Upper lobe of left lung (tissue), 6 donors: Measurements from ENCODE around the gene POU2F3. TPM values are rescaled to one million over a fixed set of nuclear protein-coding genes. Genes with fewer than 3 reads are reported as not detected.

Experiments used
- ATAC-seq, 2 donors: fragments of 200-7000 bp; cut with Tn5 transposase; one replicate each; pipeline ENCODE4 v1.9.1; 2022; ENCODE audit warnings: mild to moderate bottlenecking in 2 of 2, moderate library complexity in 2 of 2; ENCODE audit not compliant: low FRiP score in 2 of 2
- DNase-seq, 2 donors: peaks; one replicate each; pipeline ENCODE4 v3.0.0-alpha.2; 2019 to 2020
- H3K27ac ChIP-seq, 4 donors: fragments of 200-600 bp; sonication (generic); one replicate each; pipeline ENCODE4 v1.5.1; 2016 to 2019
- H3K27me3 ChIP-seq, 4 donors: fragments of 200-600 bp; sonication (generic); one replicate each; pipeline ENCODE4 v1.5.1; 2017 to 2019
- H3K36me3 ChIP-seq, 4 donors: fragments of 200-600 bp; sonication (generic); one replicate each; pipeline ENCODE4 v1.5.1; 2016 to 2019
- H3K4me1 ChIP-seq, 4 donors: fragments of 200-600 bp; sonication (generic); one replicate each; pipeline ENCODE4 v1.5.1; 2018 to 2019
- H3K4me3 ChIP-seq, 4 donors: fragments of 200-600 bp; sonication (generic); one replicate each; pipeline ENCODE4 v1.5.1; 2017 to 2019; ENCODE audit warnings: mild to moderate bottlenecking in 2 of 4, moderate library complexity in 1 of 4
- H3K9me3 ChIP-seq, 4 donors: fragments of 200-600 bp; sonication (generic); one replicate each; pipeline ENCODE4 v1.5.1; 2018 to 2019
- CTCF ChIP-seq, 6 experiments: fragments of 450-650 bp in 4 of 6; fragments of 200-600 bp in 2 of 6; sonication (generic) in 2 of 6; IDR thresholded peaks; one replicate each; pipeline ENCODE4 v1.5.1; 2016 to 2019; ENCODE audit warnings: antibody characterized with exemption in 6 of 6
- EP300 ChIP-seq, 4 donors: sonication (generic); formaldehyde crosslinking; IDR thresholded peaks; one replicate each; pipeline ENCODE4 v1.5.1; 2017; ENCODE audit warnings: antibody characterized with exemption in 4 of 4, control low read depth in 2 of 4
- POLR2A ChIP-seq, 4 donors: fragments of 450-650 bp; IDR thresholded peaks; one replicate each; pipeline ENCODE4 v1.5.1; 2016 to 2017; ENCODE audit warnings: antibody characterized with exemption in 4 of 4, mild to moderate bottlenecking in 2 of 4
- POLR2AphosphoS5 ChIP-seq, 2 donors: sonication (generic); formaldehyde crosslinking; IDR thresholded peaks; one replicate each; pipeline ENCODE4 v1.5.1; 2017; ENCODE audit warnings: antibody characterized with exemption in 2 of 2
- WGBS, 2 donors: methylation state at CpG; one replicate each; pipeline ENCODE4 v1.1.5; 2017 to 2018; 5-methylcytosine and 5-hydroxymethylcytosine counted together
- total RNA-seq, 6 donors: library from RNA; depleted of rRNA in 4 of 6; stranded (reverse); fragments of >200 nt in 4 of 6; gene quantifications; one replicate each; pipeline versions ENCODE4 v1.1.0 to v1.2.1, GENCODE V29; 2016 to 2021
- donor health status: DM: no; HTN: no; CAD: no; lungs with moderate emphysema.
- donor health status: DM: no; HTN: yes; CAD: no; lungs with severe emphysema.

Gene POU2F3
- total RNA-seq, 6 donors from 2014 or later = 1.7 to 21.0 (median 3.5) TPM

GRCh38 chr11:120326228-120326627 lies 86.3 kb downstream of the POU2F3 start:
- WGBS, 2 donors = 56 to 66% methylated on average over 3 of the region's 3 CpGs
- Histone ChIP-seq H3K27me3 (no peaks in the 10 kb centered on the region), H3K27ac (peak overlapping the region; percentile 84 to 95 (median 88)), H3K36me3 (peaks cover 0 to 13% (median 3%) of the 10 kb centered on the region in 4 donors), H3K9me3 (no peaks in the 10 kb centered on the region), H3K4me3 (peak overlapping the region in 2 of 4 donors; percentile 64 to 67), H3K4me1 (peaks cover 7 to 22% (median 16%) of the 10 kb centered on the region in 4 donors)
- no peak for DNase-seq
- TF ChIP-seq POLR2A (IDR thresholded peaks at IDR 0.05) = no peak
- TF ChIP-seq POLR2AphosphoS5 (IDR thresholded peaks at IDR 0.05) = no peak
- no peak for TF ChIP-seq EP300 (IDR thresholded peaks at IDR 0.05)
- TF ChIP-seq CTCF (IDR thresholded peaks at IDR 0.05) = no peak
- ATAC-seq = peak in 1 of 2 donors; percentile 62

GRCh38 chr11:120326845-120327281 lies 86.9 kb downstream of the POU2F3 start:
- DNase-seq = no peak
- no peak overlapping the region for H3K4me3 ChIP-seq
- H3K4me1 ChIP-seq = peaks cover 7 to 28% (median 19%) of the 10 kb centered on the region in 4 donors
- TF ChIP-seq POLR2A (IDR thresholded peaks at IDR 0.05) = no peak
- H3K27me3 ChIP-seq = no peaks in the 10 kb centered on the region
- no peaks in the 10 kb centered on the region for H3K9me3 ChIP-seq
- peak overlapping the region in 1 of 4 donors; percentile 87 for H3K27ac ChIP-seq
- ATAC-seq = no peak
- 48 to 54% methylated on average over 4 of the region's 4 CpGs for WGBS, 2 donors
- peaks cover 0 to 13% (median 3%) of the 10 kb centered on the region in 4 donors for H3K36me3 ChIP-seq

GRCh38 chr11:120327311-120327710 lies 87.4 kb downstream of the POU2F3 start:
- Histone ChIP-seq H3K9me3 (no peaks in the 10 kb centered on the region), H3K36me3 (peaks cover 0 to 13% (median 3%) of the 10 kb centered on the region in 4 donors), H3K4me1 (peaks cover 7 to 29% (median 19%) of the 10 kb centered on the region in 4 donors), H3K27me3 (no peaks in the 10 kb centered on the region), H3K27ac (no peak overlapping the region), H3K4me3 (no peak overlapping the region)
- no peak for ATAC-seq
- 92% methylated on average over 4 of the region's 4 CpGs for WGBS, 2 donors
- no peak for TF ChIP-seq POLR2A (IDR thresholded peaks at IDR 0.05)
- DNase-seq = no peak

GRCh38 chr11:120329556-120329955 lies 89.6 kb downstream of the POU2F3 start:
- no peaks in the 10 kb centered on the region for H3K27me3 ChIP-seq
- no peak overlapping the region for H3K27ac ChIP-seq
- H3K36me3 ChIP-seq = peaks cover 0 to 13% (median 3%) of the 10 kb centered on the region in 4 donors
- H3K4me1 ChIP-seq = peaks cover 12 to 34% (median 28%) of the 10 kb centered on the region in 4 donors
- H3K4me3 ChIP-seq = no peak overlapping the region
- no peak for TF ChIP-seq POLR2A (IDR thresholded peaks at IDR 0.05)
- TF ChIP-seq POLR2AphosphoS5 (IDR thresholded peaks at IDR 0.05) = no peak
- no peak for TF ChIP-seq CTCF (IDR thresholded peaks at IDR 0.05)
- no peak for TF ChIP-seq EP300 (IDR thresholded peaks at IDR 0.05)
- ATAC-seq = no peak
- DNase-seq = no peak
- WGBS, 2 donors = 85 to 88% methylated on average over 3 of the region's 3 CpGs
- H3K9me3 ChIP-seq = no peaks in the 10 kb centered on the region

- TF ChIP-seq POLR2AphosphoS5 (IDR thresholded peaks at IDR 0.05) (no peak), POLR2A (IDR thresholded peaks at IDR 0.05) (no peak), CTCF (IDR thresholded peaks at IDR 0.05) (no peak), EP300 (IDR thresholded peaks at IDR 0.05) (no peak)
- no peaks in the 10 kb centered on the region for H3K27me3 ChIP-seq
- no peak overlapping the region for H3K4me3 ChIP-seq
- no peaks in the 10 kb centered on the region for H3K9me3 ChIP-seq
- H3K4me1 ChIP-seq = peaks cover 13 to 35% (median 26%) of the 10 kb centered on the region in 4 donors
- no peak for ATAC-seq
- peaks cover 0 to 13% (median 3%) of the 10 kb centered on the region in 4 donors for H3K36me3 ChIP-seq
- 93% methylated on average over 6 of the region's 6 CpGs for WGBS, 2 donors
- DNase-seq = no peak
- H3K27ac ChIP-seq = no peak overlapping the region
Measured at GRCh38 chr11:120330045-120330444, 90.1 kb downstream of the POU2F3 start.
